OCI-LY3 (cell line): Measurements from ENCODE around the gene SIRPB2.

Experiments
- CTCF ChIP-seq: fragments of 200-600, 300-600 bp; sonication (generic); IDR thresholded peaks from 2 replicates; pipeline ENCODE4 v1.5.1; 2014; ENCODE audit warnings: antibody characterized with exemption, low read length, low read depth
- EZH2phosphoT487 ChIP-seq: fragments of 200-600 bp; shearing (Covaris generic); IDR thresholded peaks from 2 replicates; pipeline ENCODE4 v1.6.1; 2018; ENCODE audit warnings: antibody characterized with exemption, mixed run types, low read depth

DNA sequence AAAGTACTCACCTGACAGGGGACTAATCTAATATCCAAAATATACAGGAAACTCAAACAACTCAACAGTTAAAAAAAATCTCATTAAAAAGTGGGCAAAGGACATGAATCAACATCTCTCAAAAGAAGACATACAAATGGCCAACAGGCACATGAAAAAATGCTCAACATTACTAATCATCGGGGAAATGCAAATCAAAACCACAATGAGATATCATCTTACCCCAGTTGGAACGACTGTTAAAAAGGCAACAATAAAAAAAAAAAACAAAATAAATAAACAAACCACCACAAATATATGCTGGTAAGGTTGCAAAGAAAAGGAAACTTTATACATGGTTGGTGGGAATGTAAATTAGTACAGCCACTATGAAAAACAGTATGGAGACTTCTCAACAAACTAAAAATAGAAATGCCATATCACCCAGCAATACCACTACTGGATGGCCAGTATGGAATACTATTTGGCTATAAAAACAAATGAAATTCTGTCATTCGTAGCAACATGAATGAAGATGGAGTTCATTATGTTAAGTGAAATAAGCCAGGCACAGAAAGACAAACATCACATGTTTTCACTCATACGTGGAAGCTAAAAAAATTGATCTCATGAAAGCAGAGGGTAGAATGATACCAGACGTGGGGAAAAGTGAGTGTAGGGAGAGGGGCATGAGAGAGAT lies 6.6 kb downstream of the SIRPB2 start:
- TF ChIP-seq CTCF (no peak), EZH2phosphoT487 (no peak)
